ENCODE results near the gene SLC7A7. TPM values are rescaled to one million over a fixed set of nuclear protein-coding genes. Genes with fewer than 3 reads are reported as not detected.

Gene SLC7A7
- total RNA-seq (2022; extraction: Qiagen RNA extraction; ENCODE audit: low read depth) = 9.8 to 19.1 TPM (median 12.0 TPM) in 5 replicates

GRCh38 chr14:22814941-22815713, at the start of gene SLC7A7:
TSS of gene SLC7A7 (minus strand) at chr14:22815435. CDS start at chr14:22813398, 2,037 bp downstream.

GRCh38 chr14:22836301-22837113, 21.3 kb upstream of the SLC7A7 start, which contains the start of gene MMP14:
TSS of gene MMP14 (plus strand) at chr14:22836585. CDS start at chr14:22836818, 233 bp downstream.

GRCh38 chr14:22829661-22830442, 14.6 kb upstream of the SLC7A7 start, which contains the start of gene MRPL52:
TSS of gene MRPL52 (plus strand) at chr14:22829887. CDS start at chr14:22829913, 26 bp downstream.

GRCh38 chr14:22766457-22767322, 48.5 kb downstream of the SLC7A7 start, which contains the start of gene OXA1L:
TSS of gene OXA1L (plus strand) at chr14:22766688. CDS start at chr14:22766702, 14 bp downstream.

Other genes with a start within 250 kb of the SLC7A7 start
- gene DAD1, start 226.2 kb downstream of the SLC7A7 start, total RNA-seq (2022; extraction: Qiagen RNA extraction; ENCODE audit: low read depth) = 335 to 371 TPM (median 366 TPM) in 5 replicates
- 53.9 to 57.4 TPM (median 56.0 TPM) in 5 replicates for gene ABHD4, start 217.1 kb downstream of the SLC7A7 start, total RNA-seq (2022; extraction: Qiagen RNA extraction; ENCODE audit: low read depth)
- gene OR6J1, start 171.1 kb downstream of the SLC7A7 start, total RNA-seq (2022; extraction: Qiagen RNA extraction; ENCODE audit: low read depth) = not detected in 5 replicates
- 152 to 169 TPM (median 161 TPM) in 5 replicates for gene OXA1L, start 48.7 kb downstream of the SLC7A7 start, total RNA-seq (2022; extraction: Qiagen RNA extraction; ENCODE audit: low read depth)
- gene MRPL52, start 14.5 kb upstream of the SLC7A7 start, total RNA-seq (2022; extraction: Qiagen RNA extraction; ENCODE audit: low read depth) = 135 to 197 TPM (median 194 TPM) in 5 replicates
- gene MMP14, start 21.1 kb upstream of the SLC7A7 start, total RNA-seq (2022; extraction: Qiagen RNA extraction; ENCODE audit: low read depth) = 0.52 to 1.3 TPM (median 0.75 TPM) in 5 replicates
- gene LRP10, start 56.3 kb upstream of the SLC7A7 start, total RNA-seq (2022; extraction: Qiagen RNA extraction; ENCODE audit: low read depth) = 74.7 to 82.6 TPM (median 81.9 TPM) in 5 replicates
- 0.29 to 0.46 TPM (median 0.39 TPM) in 5 replicates for gene REM2, start 67.8 kb upstream of the SLC7A7 start, total RNA-seq (2022; extraction: Qiagen RNA extraction; ENCODE audit: low read depth)
- 63.1 to 66.7 TPM (median 65.4 TPM) in 5 replicates for gene RBM23, start 103.7 kb upstream of the SLC7A7 start, total RNA-seq (2022; extraction: Qiagen RNA extraction; ENCODE audit: low read depth)
- 109 to 127 TPM (median 119 TPM) in 5 replicates for gene PRMT5, start 113.9 kb upstream of the SLC7A7 start, total RNA-seq (2022; extraction: Qiagen RNA extraction; ENCODE audit: low read depth)
- 34.8 to 39.4 TPM (median 36.3 TPM) in 5 replicates for gene HAUS4, start 141.7 kb upstream of the SLC7A7 start, total RNA-seq (2022; extraction: Qiagen RNA extraction; ENCODE audit: low read depth)
- 36.4 to 45.2 TPM (median 40.3 TPM) in 5 replicates for gene AJUBA, start 167.1 kb upstream of the SLC7A7 start, total RNA-seq (2022; extraction: Qiagen RNA extraction; ENCODE audit: low read depth)
- 3.0 to 4.1 TPM (median 3.3 TPM) in 5 replicates for gene C14orf93, start 194.7 kb upstream of the SLC7A7 start, total RNA-seq (2022; extraction: Qiagen RNA extraction; ENCODE audit: low read depth)
- gene PSMB5, start 219.5 kb upstream of the SLC7A7 start, total RNA-seq (2022; extraction: Qiagen RNA extraction; ENCODE audit: low read depth) = 296 to 345 TPM (median 321 TPM) in 5 replicates
- gene PSMB11, start 226.8 kb upstream of the SLC7A7 start, total RNA-seq (2022; extraction: Qiagen RNA extraction; ENCODE audit: low read depth) = not detected in 5 replicates
- 3.4 to 6.1 TPM (median 4.9 TPM) in 5 replicates for gene CDH24, start 242.1 kb upstream of the SLC7A7 start, total RNA-seq (2022; extraction: Qiagen RNA extraction; ENCODE audit: low read depth)

Data from A549 treated with DMSO at 1 μM for 4 hours (cell line).